ENCODE results near the gene EIF2B4. TPM values are rescaled to one million over a fixed set of nuclear protein-coding genes. Genes with fewer than 3 reads are reported as not detected.

Gene EIF2B4
- total RNA-seq, 2 donors from 2014 or later: 49.5 to 52.0 TPM

- peak; percentile 95 for DNase-seq (ENCODE audit: low spot score)
- H3K9me3 Mint-ChIP-seq: no peaks in the 10 kb centered on the region
- peaks cover 30% of the 10 kb centered on the region for H3K36me3 Mint-ChIP-seq
- peak within 1 kb of the TSS; percentile 87 for H3K4me3 Mint-ChIP-seq
- peak; percentile 94 to 96 for ATAC-seq
- peak within 1 kb of the TSS; percentile 93 to 95 for H3K27ac Mint-ChIP-seq
- no peaks in the 10 kb centered on the region for H3K27me3 Mint-ChIP-seq
- peaks cover 20 to 38% of the 10 kb centered on the region in 2 donors for H3K4me1 Mint-ChIP-seq (ENCODE audit: low read depth in 2 of 2)
Measured at GRCh38 chr2:27380626-27381545, 10.7 kb upstream of the EIF2B4 start, which contains the start of gene ZNF513. ZNF513 (minus strand) TSS chr2:27380734; CDS start chr2:27380526, 208 bp downstream.

GRCh38 chr2:27379836-27380625 lies 9.9 kb upstream of the EIF2B4 start:
- Mint-ChIP-seq H3K27me3 (no peaks in the 10 kb centered on the region), H3K27ac (peak overlapping the region; percentile 93 to 95), H3K4me3 (peak overlapping the region; percentile 87), H3K4me1 (ENCODE audit: low read depth in 2 of 2) (peaks cover 20 to 35% of the 10 kb centered on the region in 2 donors), H3K36me3 (peaks cover 21% of the 10 kb centered on the region), H3K9me3 (no peaks in the 10 kb centered on the region)
- DNase-seq (ENCODE audit: low spot score): peak; percentile 86
- ATAC-seq: peak; percentile 74 to 85

GRCh38 chr2:27379383-27379835 lies 9.3 kb upstream of the EIF2B4 start:
- H3K9me3 Mint-ChIP-seq: no peaks in the 10 kb centered on the region
- H3K27ac Mint-ChIP-seq: peak overlapping the region; percentile 93 to 95
- DNase-seq (ENCODE audit: low spot score): no peak
- H3K4me3 Mint-ChIP-seq: peak overlapping the region; percentile 87
- H3K4me1 Mint-ChIP-seq (ENCODE audit: low read depth in 2 of 2): peaks cover 20 to 35% of the 10 kb centered on the region in 2 donors
- no peak for ATAC-seq
- H3K27me3 Mint-ChIP-seq: no peaks in the 10 kb centered on the region
- peaks cover 17% of the 10 kb centered on the region for H3K36me3 Mint-ChIP-seq

GRCh38 chr2:27378809-27379290 lies 8.7 kb upstream of the EIF2B4 start:
- H3K27me3 Mint-ChIP-seq: no peaks in the 10 kb centered on the region
- H3K36me3 Mint-ChIP-seq: peaks cover 11% of the 10 kb centered on the region
- ATAC-seq (no peak), DNase-seq (ENCODE audit: low spot score) (no peak)
- no peaks in the 10 kb centered on the region for H3K9me3 Mint-ChIP-seq
- H3K4me3 Mint-ChIP-seq: peak overlapping the region; percentile 87
- peaks cover 20 to 33% of the 10 kb centered on the region in 2 donors for H3K4me1 Mint-ChIP-seq (ENCODE audit: low read depth in 2 of 2)
- peak overlapping the region; percentile 93 to 95 for H3K27ac Mint-ChIP-seq

- H3K27ac Mint-ChIP-seq: peak overlapping the region in 1 of 2 donors; percentile 37
- peaks cover 5% of the 10 kb centered on the region for H3K36me3 Mint-ChIP-seq
Measured at GRCh38 chr2:27378096-27378808, 8.1 kb upstream of the EIF2B4 start.

GRCh38 chr2:27377618-27378095 lies 7.5 kb upstream of the EIF2B4 start:
- H3K27me3 Mint-ChIP-seq: no peaks in the 10 kb centered on the region
- ATAC-seq (no peak), DNase-seq (ENCODE audit: low spot score) (no peak)
- peaks cover 24 to 39% of the 10 kb centered on the region in 2 donors for H3K4me1 Mint-ChIP-seq (ENCODE audit: low read depth in 2 of 2)
- H3K9me3 Mint-ChIP-seq: no peaks in the 10 kb centered on the region
- no peak overlapping the region for H3K4me3 Mint-ChIP-seq
- H3K27ac Mint-ChIP-seq: peak overlapping the region in 1 of 2 donors; percentile 37
- H3K36me3 Mint-ChIP-seq: peaks cover 7% of the 10 kb centered on the region

More at GRCh38 chr2:27378096-27378808, 8.1 kb upstream of the EIF2B4 start:
- Mint-ChIP-seq H3K4me1 (ENCODE audit: low read depth in 2 of 2) (peaks cover 20 to 35% of the 10 kb centered on the region in 2 donors), H3K4me3 (no peak overlapping the region), H3K27me3 (no peaks in the 10 kb centered on the region), H3K9me3 (no peaks in the 10 kb centered on the region)
- ATAC-seq: no peak
- DNase-seq (ENCODE audit: low spot score): no peak

GRCh38 chr2:27376866-27377617 lies 6.9 kb upstream of the EIF2B4 start:
- Mint-ChIP-seq H3K36me3 (peaks cover 10% of the 10 kb centered on the region), H3K9me3 (no peaks in the 10 kb centered on the region), H3K4me1 (ENCODE audit: low read depth in 2 of 2) (peaks cover 29 to 43% of the 10 kb centered on the region in 2 donors), H3K27me3 (no peaks in the 10 kb centered on the region), H3K4me3 (no peak overlapping the region), H3K27ac (peak overlapping the region in 1 of 2 donors; percentile 37)
- DNase-seq (ENCODE audit: low spot score) (no peak), ATAC-seq (no peak)

GRCh38 chr2:27376151-27376865 lies 6.2 kb upstream of the EIF2B4 start:
- peaks cover 34 to 44% of the 10 kb centered on the region in 2 donors for H3K4me1 Mint-ChIP-seq (ENCODE audit: low read depth in 2 of 2)
- H3K9me3 Mint-ChIP-seq: no peaks in the 10 kb centered on the region
- no peak for ATAC-seq
- H3K4me3 Mint-ChIP-seq: no peak overlapping the region
- no peak overlapping the region for H3K27ac Mint-ChIP-seq
- H3K27me3 Mint-ChIP-seq: no peaks in the 10 kb centered on the region
- peaks cover 10% of the 10 kb centered on the region for H3K36me3 Mint-ChIP-seq
- no peak for DNase-seq (ENCODE audit: low spot score)

GRCh38 chr2:27375513-27376099 lies 5.5 kb upstream of the EIF2B4 start:
- H3K4me3 Mint-ChIP-seq: no peak overlapping the region
- no peak for ATAC-seq
- H3K9me3 Mint-ChIP-seq: no peaks in the 10 kb centered on the region
- no peak overlapping the region for H3K27ac Mint-ChIP-seq
- H3K4me1 Mint-ChIP-seq (ENCODE audit: low read depth in 2 of 2): peaks cover 31 to 41% of the 10 kb centered on the region in 2 donors
- no peak for DNase-seq (ENCODE audit: low spot score)
- peaks cover 11% of the 10 kb centered on the region for H3K36me3 Mint-ChIP-seq
- H3K27me3 Mint-ChIP-seq: no peaks in the 10 kb centered on the region

GRCh38 chr2:27373567-27373966 lies 3.4 kb upstream of the EIF2B4 start:
- H3K27ac Mint-ChIP-seq: peak overlapping the region; percentile 83 to 91
- no peak overlapping the region for H3K4me3 Mint-ChIP-seq
- peaks cover 21% of the 10 kb centered on the region for H3K36me3 Mint-ChIP-seq
- H3K27me3 Mint-ChIP-seq: no peaks in the 10 kb centered on the region
- ATAC-seq (no peak), DNase-seq (ENCODE audit: low spot score) (no peak)
- H3K4me1 Mint-ChIP-seq (ENCODE audit: low read depth in 2 of 2): peaks cover 29 to 35% of the 10 kb centered on the region in 2 donors
- H3K9me3 Mint-ChIP-seq: no peaks in the 10 kb centered on the region

GRCh38 chr2:27372937-27373336 lies 2.8 kb upstream of the EIF2B4 start:
- peaks cover 21% of the 10 kb centered on the region for H3K36me3 Mint-ChIP-seq
- no peaks in the 10 kb centered on the region for H3K27me3 Mint-ChIP-seq
- peak overlapping the region; percentile 83 to 91 for H3K27ac Mint-ChIP-seq
- H3K9me3 Mint-ChIP-seq: no peaks in the 10 kb centered on the region
- ATAC-seq (no peak), DNase-seq (ENCODE audit: low spot score) (no peak)
- peak overlapping the region; percentile 45 for H3K4me3 Mint-ChIP-seq
- H3K4me1 Mint-ChIP-seq (ENCODE audit: low read depth in 2 of 2): peaks cover 32 to 37% of the 10 kb centered on the region in 2 donors
